ENCODE data around the gene MTMR3. TPM values are rescaled to one million over a fixed set of nuclear protein-coding genes. Genes with fewer than 3 reads are reported as not detected.

The MTMR3 gene
- total RNA-seq, 2 experiments from 2014 or later: 57.8 to 60.6 TPM

DNA sequence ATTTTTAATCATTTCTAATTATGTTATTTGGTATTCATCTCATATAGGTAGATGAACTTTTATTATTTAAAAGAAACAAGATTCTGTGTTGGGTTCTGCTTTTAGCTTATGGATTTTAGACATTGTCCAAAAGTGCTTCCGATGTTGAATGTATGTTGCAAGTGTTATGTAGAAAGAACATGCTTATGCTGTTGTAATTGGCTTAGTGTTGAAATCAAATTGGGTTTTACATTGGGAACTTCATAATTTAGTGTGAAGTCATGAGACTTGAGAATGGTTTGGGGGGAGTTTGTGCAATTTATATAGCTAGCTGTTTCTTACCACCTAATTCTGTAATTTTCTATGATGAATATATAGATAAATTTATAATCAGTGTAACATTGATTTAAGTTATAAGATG, 3.6 kb downstream of the MTMR3 start:
- Histone ChIP-seq H3K27ac (ENCODE audit: low read depth in 1 of 2, low read length in 2 of 2) (no peak overlapping the region), H3K36me3 (ENCODE audit: insufficient read depth, low read length) (no peaks in the 10 kb centered on the region), H3K27me3 (ENCODE audit: control insufficient read depth in 1 of 2, insufficient read depth in 2 of 2, low read length in 2 of 2) (no peaks in the 10 kb centered on the region), H3K9me3 (ENCODE audit: control insufficient read depth in 1 of 2, insufficient read depth in 1 of 2, low read length in 2 of 2) (no peaks in the 10 kb centered on the region), H3K4me1 (ENCODE audit: insufficient read depth, low read length) (peaks cover 24% of the 10 kb centered on the region), H3K4me3 (ENCODE audit: low read length) (no peak overlapping the region)
- Mint-ChIP-seq H3K27me3 (no peaks in the 10 kb centered on the region), H3K9me3 (no peaks in the 10 kb centered on the region), H3K4me1 (ENCODE audit: low read depth) (peaks cover 17% of the 10 kb centered on the region), H3K36me3 (ENCODE audit: low read depth) (peaks cover 6% of the 10 kb centered on the region), H3K27ac (no peak overlapping the region), H3K4me3 (no peak overlapping the region)
- ChIA-PET POLR2A (no interaction called here), CTCF (interaction anchor here (0.9 kb wide), 1 partner anchor 22 kb away, joined by 3 read pairs; no protein-coding TSS in a partner anchor)
- TF ChIP-seq, protein P1, sequence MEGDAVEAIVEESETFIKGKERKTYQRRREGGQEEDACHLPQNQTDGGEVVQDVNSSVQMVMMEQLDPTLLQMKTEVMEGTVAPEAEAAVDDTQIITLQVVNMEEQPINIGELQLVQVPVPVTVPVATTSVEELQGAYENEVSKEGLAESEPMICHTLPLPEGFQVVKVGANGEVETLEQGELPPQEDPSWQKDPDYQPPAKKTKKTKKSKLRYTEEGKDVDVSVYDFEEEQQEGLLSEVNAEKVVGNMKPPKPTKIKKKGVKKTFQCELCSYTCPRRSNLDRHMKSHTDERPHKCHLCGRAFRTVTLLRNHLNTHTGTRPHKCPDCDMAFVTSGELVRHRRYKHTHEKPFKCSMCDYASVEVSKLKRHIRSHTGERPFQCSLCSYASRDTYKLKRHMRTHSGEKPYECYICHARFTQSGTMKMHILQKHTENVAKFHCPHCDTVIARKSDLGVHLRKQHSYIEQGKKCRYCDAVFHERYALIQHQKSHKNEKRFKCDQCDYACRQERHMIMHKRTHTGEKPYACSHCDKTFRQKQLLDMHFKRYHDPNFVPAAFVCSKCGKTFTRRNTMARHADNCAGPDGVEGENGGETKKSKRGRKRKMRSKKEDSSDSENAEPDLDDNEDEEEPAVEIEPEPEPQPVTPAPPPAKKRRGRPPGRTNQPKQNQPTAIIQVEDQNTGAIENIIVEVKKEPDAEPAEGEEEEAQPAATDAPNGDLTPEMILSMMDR (IDR thresholded peaks at IDR 0.05): no peak
- DNase-seq (peak in 2 of 14 experiments; percentile 26 to 28), ATAC-seq (ENCODE audit: poor library complexity) (no peak)
- intact Hi-C loops (cut with DNase I, micrococcal nuclease): loop anchor here in 1 of 2 experiments (10.0 kb wide), 1 partner anchor 612 kb away; no protein-coding TSS in a partner anchor

DNA sequence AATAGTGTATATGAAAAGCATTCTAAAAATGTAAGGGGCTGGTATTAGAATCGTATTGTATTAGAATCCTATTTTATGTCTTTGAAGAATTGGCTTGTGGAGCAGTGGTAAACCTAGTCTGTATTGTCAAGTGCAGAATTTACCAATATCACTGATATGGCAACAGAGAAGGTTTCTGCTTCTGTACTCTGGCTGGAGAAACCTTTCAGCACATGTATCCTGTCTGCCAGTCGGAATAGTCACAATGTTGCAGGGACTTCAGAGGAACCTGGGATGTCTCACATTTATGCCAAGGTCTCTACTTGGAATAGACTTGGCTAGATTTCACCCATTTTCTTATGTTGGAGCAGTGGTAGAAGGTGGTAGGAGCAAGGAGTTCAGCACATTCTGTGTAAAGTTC, 4.4 kb downstream of the MTMR3 start:
- no peaks in the 10 kb centered on the region for H3K9me3 ChIP-seq (ENCODE audit: control insufficient read depth in 1 of 2, insufficient read depth in 1 of 2, low read length in 2 of 2)
- no peaks in the 10 kb centered on the region for H3K36me3 ChIP-seq (ENCODE audit: insufficient read depth, low read length)
- Mint-ChIP-seq H3K36me3 (ENCODE audit: low read depth) (peaks cover 6% of the 10 kb centered on the region), H3K9me3 (no peaks in the 10 kb centered on the region), H3K27me3 (no peaks in the 10 kb centered on the region), H3K27ac (no peak overlapping the region), H3K4me3 (no peak overlapping the region), H3K4me1 (ENCODE audit: low read depth) (peaks cover 25% of the 10 kb centered on the region)
- H3K27me3 ChIP-seq (ENCODE audit: control insufficient read depth in 1 of 2, insufficient read depth in 2 of 2, low read length in 2 of 2): no peaks in the 10 kb centered on the region
- H3K4me1 ChIP-seq (ENCODE audit: insufficient read depth, low read length): peaks cover 22% of the 10 kb centered on the region
- DNase-seq (no peak), ATAC-seq (ENCODE audit: poor library complexity) (no peak)
- CTCF ChIA-PET: no interaction called here
- TF ChIP-seq, protein P1 (IDR thresholded peaks at IDR 0.05): no peak
- no peak overlapping the region for H3K4me3 ChIP-seq (ENCODE audit: low read length)
- POLR2A ChIA-PET: no interaction called here
- intact Hi-C loops (cut with DNase I, micrococcal nuclease): loop anchor here in 1 of 2 experiments (10.0 kb wide), 1 partner anchor 613 kb away; no protein-coding TSS in a partner anchor
- H3K27ac ChIP-seq (ENCODE audit: low read depth in 1 of 2, low read length in 2 of 2): no peak overlapping the region

DNA sequence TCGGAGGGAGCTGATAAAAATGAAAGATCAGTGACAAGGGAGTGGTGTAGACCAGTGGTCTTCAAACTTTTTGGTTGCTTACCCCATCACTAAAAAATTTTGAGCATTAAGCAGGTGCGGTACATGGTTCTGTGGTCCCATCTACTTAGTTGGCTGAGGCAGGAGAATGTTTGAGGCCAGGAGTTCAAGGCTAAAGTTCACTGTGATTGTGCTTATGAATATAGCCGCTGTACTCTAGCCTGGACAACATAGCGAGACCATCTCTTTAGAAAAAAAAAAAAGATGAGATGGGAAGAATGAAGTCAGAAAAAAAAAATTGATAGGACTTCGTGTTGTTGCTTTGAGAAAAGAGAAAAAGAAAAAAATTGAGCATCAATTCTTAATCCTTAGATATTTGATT, 7.8 kb downstream of the MTMR3 start:
- Mint-ChIP-seq H3K27ac (no peak overlapping the region), H3K4me1 (ENCODE audit: low read depth) (peaks cover 51% of the 10 kb centered on the region), H3K36me3 (ENCODE audit: low read depth) (no peaks in the 10 kb centered on the region), H3K9me3 (no peaks in the 10 kb centered on the region), H3K4me3 (peak overlapping the region; percentile 28), H3K27me3 (no peaks in the 10 kb centered on the region)
- no peak overlapping the region for H3K4me3 ChIP-seq (ENCODE audit: low read length)
- H3K36me3 ChIP-seq (ENCODE audit: insufficient read depth, low read length): no peaks in the 10 kb centered on the region
- DNase-seq (no peak), ATAC-seq (ENCODE audit: poor library complexity) (no peak)
- no peaks in the 10 kb centered on the region for H3K27me3 ChIP-seq (ENCODE audit: control insufficient read depth in 1 of 2, insufficient read depth in 2 of 2, low read length in 2 of 2)
- H3K4me1 ChIP-seq (ENCODE audit: insufficient read depth, low read length): peaks cover 10% of the 10 kb centered on the region
- H3K9me3 ChIP-seq (ENCODE audit: control insufficient read depth in 1 of 2, insufficient read depth in 1 of 2, low read length in 2 of 2): no peaks in the 10 kb centered on the region
- TF ChIP-seq, protein P1 (IDR thresholded peaks at IDR 0.05): no peak
- ChIA-PET POLR2A (no interaction called here), CTCF (no interaction called here)
- no peak overlapping the region for H3K27ac ChIP-seq (ENCODE audit: low read depth in 1 of 2, low read length in 2 of 2)
- intact Hi-C loops (cut with DNase I, micrococcal nuclease): no loop called here

Data from CD4-positive, alpha-beta T cell (primary cell).